Measurements from ENCODE around the gene DECR2.

DECR2 gene

DNA sequence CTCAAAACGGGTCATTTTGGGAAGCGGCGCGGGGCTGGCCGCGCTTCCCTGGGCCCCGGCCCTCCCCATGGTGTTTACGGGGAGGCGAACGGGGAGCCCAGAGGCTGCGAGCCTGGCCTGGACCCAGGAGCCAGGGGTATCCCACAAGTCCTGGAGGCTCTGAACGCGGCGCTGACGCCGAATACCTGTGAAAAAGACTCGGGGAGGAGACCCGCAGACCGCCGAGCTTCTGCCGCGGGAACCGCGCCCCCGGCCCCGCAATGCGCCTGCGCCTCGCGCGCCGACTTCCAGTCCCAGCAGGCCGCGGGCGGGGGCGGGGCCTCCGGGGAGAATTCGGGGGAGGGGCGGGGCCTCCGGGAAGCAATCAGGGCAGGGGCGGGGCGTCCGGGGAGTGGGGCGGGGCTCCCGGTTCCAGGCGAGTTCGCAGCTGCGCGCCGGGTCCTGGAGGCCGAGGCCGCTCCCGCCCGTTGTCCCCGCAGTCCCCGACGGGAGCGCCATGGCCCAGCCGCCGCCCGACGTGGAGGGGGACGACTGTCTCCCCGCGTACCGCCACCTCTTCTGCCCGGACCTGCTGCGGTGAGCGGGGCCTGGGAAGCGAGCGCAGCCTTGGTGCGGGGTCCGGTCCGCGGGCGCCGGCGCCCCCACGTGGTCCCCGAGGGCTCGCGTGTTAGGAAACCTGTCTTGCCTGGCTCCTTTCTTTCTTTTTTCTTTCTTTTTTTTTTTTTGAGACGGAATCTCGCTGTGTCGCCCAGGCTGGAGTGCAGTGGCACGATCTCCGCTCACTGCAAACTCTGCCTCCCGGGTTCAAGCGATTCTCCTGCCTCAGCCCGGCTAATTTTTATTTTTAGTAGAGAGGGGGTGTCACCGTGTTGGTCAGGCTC, at the start of gene DECR2 (continued):
- TF ChIP-seq ZFP41 (tag by site-specific recombination; IDR thresholded peaks at IDR 0.05; ENCODE audit: borderline replicate concordance) = no peak

DNA sequence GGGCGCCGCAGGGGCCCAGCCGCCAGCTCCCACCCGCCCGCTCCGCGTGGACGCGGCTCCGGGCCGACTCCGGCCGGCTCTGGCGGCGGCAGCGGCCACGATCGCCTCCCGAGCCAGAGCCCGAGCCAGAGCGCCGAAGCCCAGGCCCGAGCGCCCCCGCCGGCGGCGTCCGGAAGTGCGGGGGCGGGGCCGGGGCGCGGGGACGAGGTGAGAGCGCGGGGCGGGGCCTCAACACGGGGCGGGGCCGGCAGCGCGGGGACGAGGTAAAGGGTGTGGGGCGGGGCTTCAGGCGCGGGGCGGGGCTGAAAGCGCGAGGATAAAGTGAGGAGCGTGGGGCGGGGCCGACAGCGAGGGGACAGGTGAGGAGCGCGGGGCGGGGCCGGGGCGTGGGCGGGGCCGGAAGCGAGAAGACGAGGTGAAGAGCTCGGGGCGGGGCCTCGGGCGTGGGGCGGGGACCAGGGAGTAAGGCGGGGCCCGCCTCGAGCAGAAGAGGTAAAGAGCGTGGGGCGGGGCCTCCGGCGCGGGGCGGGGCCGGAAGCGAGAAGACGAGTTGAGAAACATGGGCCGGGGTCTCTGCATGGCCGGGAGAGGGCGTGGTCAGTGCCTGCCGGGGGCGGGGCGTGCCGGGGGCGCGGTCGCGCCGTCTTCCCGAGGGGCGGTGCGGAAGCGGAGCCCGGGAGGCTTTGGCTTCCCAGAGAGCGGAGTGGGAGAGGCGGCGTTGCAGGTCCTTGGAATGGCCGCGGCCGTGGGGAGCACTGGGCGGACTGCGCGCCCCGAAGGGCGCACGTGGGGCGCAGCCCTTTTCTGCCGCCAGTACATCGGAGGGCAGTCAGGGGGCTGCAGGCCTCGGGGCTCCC, 48.9 kb upstream of the DECR2 start, which contains the start of gene AXIN1:
AXIN1 (minus strand) TSS at position 177 of the 857 bp plus-strand sequence. CDS start 5,698 bp downstream, outside the sequence.
- H3K9me3 ChIP-seq (ENCODE audit: control insufficient read depth, insufficient read depth, low read depth, low read length) = no peaks in the 10 kb centered on the region
- ChIA-PET CTCF (interaction anchor here (0.7 to 1.8 kb wide), 3 partner anchors 9 to 129 kb away, joined by 3 to 5 read pairs (median 4); partner anchors contain the start of gene FAM234A), POLR2A (interaction anchor here (0.5 to 1.8 kb wide), 28 partner anchors 9 to 793 kb away, joined by 3 to 31 read pairs (median 5); partner anchors contain the start of genes ANTKMT, LUC7L, MRPL28 and POLR3K)
- H3K4me1 ChIP-seq (ENCODE audit: control insufficient read depth, insufficient read depth, low read length) = peaks cover 2% of the 10 kb centered on the region; the same call in 1 of the 2 replicates
- H3K4me3 ChIP-seq (ENCODE audit: low read depth, low read length) = peak within 1 kb of the TSS; percentile 51
- H3K36me3 ChIP-seq (ENCODE audit: control insufficient read depth in 2 of 2, insufficient read depth in 1 of 2, low read length in 2 of 2) = peaks cover 0 to 12% of the 10 kb centered on the region in 2 experiments; a peak in 2 of 3 replicates
- H3K27ac ChIP-seq (ENCODE audit: extremely low read depth, low read depth, low read length) = peak within 1 kb of the TSS; percentile 72; the same call in 1 of the 2 replicates
- TF ChIP-seq ZNF830 (tag by site-specific recombination; IDR thresholded peaks at IDR 0.05; ENCODE audit: low read depth) (no peak), ZNF785 (tag by site-specific recombination; IDR thresholded peaks at IDR 0.05) (no peak), KLF16 (tag by site-specific recombination; IDR thresholded peaks at IDR 0.05) (peak; percentile 77), ZNF274 (IDR thresholded peaks at IDR 0.05; ENCODE audit: low read length) (no peak), ZNF274 (tag by site-specific recombination; IDR thresholded peaks at IDR 0.05; ENCODE audit: borderline replicate concordance) (no peak), KLF9 (tag by site-specific recombination; IDR thresholded peaks at IDR 0.05; ENCODE audit: low read depth) (peak; percentile 99), GLIS1 (tag by site-specific recombination; IDR thresholded peaks at IDR 0.05) (peak; percentile 59), KLF1 (tag by site-specific recombination; IDR thresholded peaks at IDR 0.05) (peak; percentile 97), ZIC2 (tag by site-specific recombination; IDR thresholded peaks at IDR 0.05) (0 out of 2 replicates have a peak, but pooled peaks have one; percentile 11), ZBTB8A (tag by site-specific recombination; IDR thresholded peaks at IDR 0.05) (peak; percentile 93), ZBTB7A (tag by site-specific recombination; IDR thresholded peaks at IDR 0.05; ENCODE audit: low read depth) (peak; percentile 18; the same call in 1 of the 2 replicates), KLF10 (tag by site-specific recombination; IDR thresholded peaks at IDR 0.05) (peak; percentile 92), SP7 (tag by site-specific recombination; IDR thresholded peaks at IDR 0.05) (0 out of 2 replicates have a peak, but pooled peaks have one; percentile 11), SP3 (tag by site-specific recombination; IDR thresholded peaks at IDR 0.05) (peak; percentile 97), ZNF843 (tag by site-specific recombination; IDR thresholded peaks at IDR 0.05) (peak; percentile 43; the same call in 1 of the 2 replicates), IKZF3 (tag by site-specific recombination; IDR thresholded peaks at IDR 0.05) (peak; percentile 81), ZFHX2 (tag by site-specific recombination; conservative IDR thresholded peaks at IDR 0.05) (peak; percentile 40; the same call in 1 of the 2 replicates), EGR2 (tag by site-specific recombination; IDR thresholded peaks at IDR 0.05; ENCODE audit: low read depth) (peak; percentile 43; the same call in 1 of the 2 replicates), ZNF600 (tag by site-specific recombination; IDR thresholded peaks at IDR 0.05) (peak; percentile 27; the same call in 1 of the 2 replicates), ZNF335 (tag by site-specific recombination; conservative IDR thresholded peaks at IDR 0.05) (peak; percentile 66), HOXA7 (CRISPR knock-in tag; IDR thresholded peaks at IDR 0.05; ENCODE audit: borderline replicate concordance) (no peak), YY1 (tag by site-specific recombination; IDR thresholded peaks at IDR 0.05) (peak; percentile 62; the same call in 1 of the 2 replicates), KLF8 (tag by site-specific recombination; IDR thresholded peaks at IDR 0.05) (peak; percentile 98), ZBTB48 (tag by site-specific recombination; IDR thresholded peaks at IDR 0.05) (no peak), GLIS2 (tag by site-specific recombination; IDR thresholded peaks at IDR 0.05) (peak; percentile 52)
- TF ChIP-seq, protein P1, sequence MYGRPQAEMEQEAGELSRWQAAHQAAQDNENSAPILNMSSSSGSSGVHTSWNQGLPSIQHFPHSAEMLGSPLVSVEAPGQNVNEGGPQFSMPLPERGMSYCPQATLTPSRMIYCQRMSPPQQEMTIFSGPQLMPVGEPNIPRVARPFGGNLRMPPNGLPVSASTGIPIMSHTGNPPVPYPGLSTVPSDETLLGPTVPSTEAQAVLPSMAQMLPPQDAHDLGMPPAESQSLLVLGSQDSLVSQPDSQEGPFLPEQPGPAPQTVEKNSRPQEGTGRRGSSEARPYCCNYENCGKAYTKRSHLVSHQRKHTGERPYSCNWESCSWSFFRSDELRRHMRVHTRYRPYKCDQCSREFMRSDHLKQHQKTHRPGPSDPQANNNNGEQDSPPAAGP (tag by site-specific recombination; IDR thresholded peaks at IDR 0.05) = peak; percentile 34; the same call in 1 of the 2 replicates
- TF ChIP-seq, protein P2, sequence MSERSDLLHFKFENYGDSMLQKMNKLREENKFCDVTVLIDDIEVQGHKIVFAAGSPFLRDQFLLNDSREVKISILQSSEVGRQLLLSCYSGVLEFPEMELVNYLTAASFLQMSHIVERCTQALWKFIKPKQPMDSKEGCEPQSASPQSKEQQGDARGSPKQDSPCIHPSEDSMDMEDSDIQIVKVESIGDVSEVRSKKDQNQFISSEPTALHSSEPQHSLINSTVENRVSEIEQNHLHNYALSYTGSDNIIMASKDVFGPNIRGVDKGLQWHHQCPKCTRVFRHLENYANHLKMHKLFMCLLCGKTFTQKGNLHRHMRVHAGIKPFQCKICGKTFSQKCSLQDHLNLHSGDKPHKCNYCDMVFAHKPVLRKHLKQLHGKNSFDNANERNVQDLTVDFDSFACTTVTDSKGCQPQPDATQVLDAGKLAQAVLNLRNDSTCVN (tag by site-specific recombination; optimal IDR thresholded peaks at IDR 0.05) = peak; percentile 72
- TF ChIP-seq, protein P3, sequence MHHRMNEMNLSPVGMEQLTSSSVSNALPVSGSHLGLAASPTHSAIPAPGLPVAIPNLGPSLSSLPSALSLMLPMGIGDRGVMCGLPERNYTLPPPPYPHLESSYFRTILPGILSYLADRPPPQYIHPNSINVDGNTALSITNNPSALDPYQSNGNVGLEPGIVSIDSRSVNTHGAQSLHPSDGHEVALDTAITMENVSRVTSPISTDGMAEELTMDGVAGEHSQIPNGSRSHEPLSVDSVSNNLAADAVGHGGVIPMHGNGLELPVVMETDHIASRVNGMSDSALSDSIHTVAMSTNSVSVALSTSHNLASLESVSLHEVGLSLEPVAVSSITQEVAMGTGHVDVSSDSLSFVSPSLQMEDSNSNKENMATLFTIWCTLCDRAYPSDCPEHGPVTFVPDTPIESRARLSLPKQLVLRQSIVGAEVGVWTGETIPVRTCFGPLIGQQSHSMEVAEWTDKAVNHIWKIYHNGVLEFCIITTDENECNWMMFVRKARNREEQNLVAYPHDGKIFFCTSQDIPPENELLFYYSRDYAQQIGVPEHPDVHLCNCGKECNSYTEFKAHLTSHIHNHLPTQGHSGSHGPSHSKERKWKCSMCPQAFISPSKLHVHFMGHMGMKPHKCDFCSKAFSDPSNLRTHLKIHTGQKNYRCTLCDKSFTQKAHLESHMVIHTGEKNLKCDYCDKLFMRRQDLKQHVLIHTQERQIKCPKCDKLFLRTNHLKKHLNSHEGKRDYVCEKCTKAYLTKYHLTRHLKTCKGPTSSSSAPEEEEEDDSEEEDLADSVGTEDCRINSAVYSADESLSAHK (tag by site-specific recombination; IDR thresholded peaks at IDR 0.05) = no peak
